ENCODE measurements around the gene SSTR3. TPM values are rescaled to one million over a fixed set of nuclear protein-coding genes. Genes with fewer than 3 reads are reported as not detected.

The SSTR3 gene
- total and polyA plus RNA-seq, 4 donors = 0.39 to 2.9 (median 2.1) TPM

DNA sequence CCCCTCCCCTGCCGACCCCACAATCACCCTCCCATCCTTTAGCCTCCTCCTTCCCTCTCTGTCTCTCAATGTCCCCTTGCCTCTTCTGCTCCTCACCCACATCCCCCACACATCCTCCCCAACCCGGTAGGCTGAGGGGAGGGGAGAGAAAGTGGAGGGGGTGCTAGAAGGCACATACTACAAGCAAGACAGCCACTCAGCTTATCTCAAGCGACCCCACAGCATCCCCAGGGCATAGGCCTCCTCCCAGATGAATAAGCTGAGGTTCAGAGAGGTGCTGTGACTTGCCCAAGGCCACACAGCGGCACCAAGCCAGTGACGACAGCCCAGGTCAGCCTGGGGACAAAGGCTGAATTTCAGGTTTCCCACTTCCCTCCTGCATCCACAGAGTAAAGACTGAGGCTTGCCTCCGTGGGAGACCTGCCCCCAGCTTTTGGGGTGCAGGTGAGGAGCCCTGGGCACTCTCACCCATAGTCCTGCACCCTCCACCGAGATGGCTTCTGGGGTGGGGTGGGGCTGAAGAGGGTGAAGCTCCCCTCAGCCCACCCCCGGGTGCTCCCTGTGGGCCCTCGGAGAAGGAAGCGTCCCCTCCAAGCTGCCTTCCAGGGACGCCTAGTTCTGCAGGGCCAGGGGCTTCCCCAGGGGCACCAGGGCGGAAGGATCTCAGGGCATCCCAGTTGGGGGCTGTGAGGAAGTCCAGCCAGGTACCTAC lies 31.3 kb upstream of the SSTR3 start:
- Histone ChIP-seq H3K4me1 (ENCODE audit: control insufficient read depth, insufficient read depth, low read length) (peaks cover 13% of the 10 kb centered on the region), H3K36me3 (ENCODE audit: control insufficient read depth, insufficient read depth, low read length) (no peaks in the 10 kb centered on the region), H3K4me3 (ENCODE audit: low read depth, low read length) (no peak overlapping the region), H3K9me3 (ENCODE audit: control insufficient read depth, insufficient read depth, low read length) (no peaks in the 10 kb centered on the region), H3K27ac (ENCODE audit: low read depth, low read length) (no peak overlapping the region), H3K27me3 (ENCODE audit: control insufficient read depth, insufficient read depth, low read length) (peaks cover 6% of the 10 kb centered on the region)
- 72% methylated on average over 8 of the region's 12 CpGs for WGBS (ENCODE audit: insufficient coverage)
- no peak for DNase-seq (ENCODE audit: low read depth in 4 of 6, low spot score in 6 of 6)

DNA sequence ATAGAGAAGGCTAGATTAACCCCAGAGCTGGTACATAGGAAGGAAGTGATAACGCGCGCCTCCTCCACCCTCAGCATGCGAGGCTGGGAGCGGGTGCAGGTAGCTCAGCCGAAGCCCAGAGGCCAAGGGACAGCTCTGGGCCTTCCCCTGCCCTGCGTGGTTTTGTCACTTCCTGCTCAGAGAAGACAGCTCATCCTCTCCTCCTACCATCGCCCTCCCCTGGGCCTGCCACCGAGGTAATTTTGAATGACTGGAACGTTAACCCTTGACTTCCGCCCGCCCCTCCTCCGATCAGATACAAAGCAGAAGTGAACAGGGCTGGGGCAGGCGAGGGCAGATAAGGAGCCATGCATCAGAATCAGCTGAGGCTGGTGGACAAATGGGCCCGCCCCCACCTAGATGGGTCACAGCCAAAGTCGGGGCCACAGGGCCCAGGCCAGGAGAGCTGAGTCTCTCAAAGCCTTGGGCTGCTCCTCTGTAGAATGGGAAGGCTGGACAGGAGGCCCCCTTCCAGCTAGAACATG lies 30.2 kb upstream of the SSTR3 start:
- H3K4me3 ChIP-seq (ENCODE audit: low read depth, low read length) = no peak overlapping the region

DNA sequence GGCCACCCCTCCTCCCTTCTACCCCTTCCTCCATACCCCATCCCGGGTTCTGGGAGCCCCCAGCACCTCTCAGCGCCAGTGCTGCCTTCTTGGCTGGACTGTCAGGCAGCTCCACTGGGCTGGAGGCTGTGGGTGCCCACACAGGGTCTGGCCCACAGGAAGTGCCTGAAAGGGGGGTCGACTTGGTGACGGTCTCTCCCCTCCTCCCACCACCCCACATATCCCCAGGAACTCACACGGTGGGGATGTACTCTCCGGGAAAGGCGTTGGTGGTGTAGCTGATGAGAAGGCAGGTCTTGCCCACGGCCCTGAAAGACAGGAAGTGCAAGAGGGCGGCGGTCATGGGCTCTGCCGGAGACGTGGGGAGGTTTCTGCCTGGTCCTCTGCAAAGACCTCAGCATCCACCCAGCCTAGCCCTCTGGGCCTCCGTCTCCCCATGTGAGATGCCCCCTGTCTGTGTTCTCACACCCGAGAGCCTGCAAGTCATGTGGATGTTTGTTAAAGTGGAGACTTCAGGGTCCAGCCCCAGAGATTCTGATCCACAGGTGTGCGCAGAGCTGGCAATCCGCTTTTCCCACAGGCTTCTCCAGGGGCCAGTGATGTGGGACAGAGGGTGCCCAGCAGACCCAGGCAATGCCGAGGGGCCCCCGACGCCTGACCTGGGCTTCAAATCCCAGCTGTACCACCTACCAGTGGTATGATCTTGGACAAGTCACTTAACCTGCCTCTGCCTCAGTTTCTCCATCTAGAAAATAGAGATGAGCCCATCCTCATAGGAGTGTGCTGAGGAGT lies 29.3 kb upstream of the SSTR3 start:
- H3K27me3 ChIP-seq (ENCODE audit: control insufficient read depth, insufficient read depth, low read length) = peaks cover 6% of the 10 kb centered on the region
- WGBS (ENCODE audit: insufficient coverage) = 77% methylated on average over 11 of the region's 19 CpGs

More for the DNA sequence above, 30.2 kb upstream of the SSTR3 start:
- Histone ChIP-seq H3K27me3 (ENCODE audit: control insufficient read depth, insufficient read depth, low read length) (peaks cover 6% of the 10 kb centered on the region), H3K27ac (ENCODE audit: low read depth, low read length) (no peak overlapping the region), H3K9me3 (ENCODE audit: control insufficient read depth, insufficient read depth, low read length) (no peaks in the 10 kb centered on the region), H3K4me1 (ENCODE audit: control insufficient read depth, insufficient read depth, low read length) (peaks cover 16% of the 10 kb centered on the region), H3K36me3 (ENCODE audit: control insufficient read depth, insufficient read depth, low read length) (no peaks in the 10 kb centered on the region)
- DNase-seq (ENCODE audit: low read depth in 4 of 6, low spot score in 6 of 6) = no peak
- WGBS (ENCODE audit: insufficient coverage) = 47% methylated on average over 16 of the region's 16 CpGs

DNA sequence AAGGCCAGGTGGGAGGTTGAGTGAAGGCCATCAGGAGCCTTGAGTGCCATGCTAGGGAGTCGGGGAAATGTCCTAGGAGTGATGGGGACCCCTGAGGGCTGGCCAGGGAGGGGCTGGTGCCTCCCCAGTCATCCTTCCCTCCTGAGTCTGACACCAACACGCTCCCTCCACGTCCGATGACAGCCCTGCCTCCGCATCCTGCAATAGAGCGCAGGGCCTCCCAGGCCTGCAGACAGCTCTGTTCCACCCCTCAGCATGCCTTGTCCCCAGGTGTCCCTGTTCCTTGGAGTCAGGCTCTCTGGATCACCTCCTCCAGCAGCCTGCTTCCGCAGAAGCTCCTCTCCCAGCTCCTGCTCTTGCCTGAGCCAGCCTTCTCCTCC lies 28.7 kb upstream of the SSTR3 start:
- Histone ChIP-seq H3K4me1 (ENCODE audit: control insufficient read depth, insufficient read depth, low read length) (peaks cover 19% of the 10 kb centered on the region), H3K27me3 (ENCODE audit: control insufficient read depth, insufficient read depth, low read length) (peaks cover 6% of the 10 kb centered on the region), H3K27ac (ENCODE audit: low read depth, low read length) (no peak overlapping the region), H3K9me3 (ENCODE audit: control insufficient read depth, insufficient read depth, low read length) (no peaks in the 10 kb centered on the region), H3K36me3 (ENCODE audit: control insufficient read depth, insufficient read depth, low read length) (no peaks in the 10 kb centered on the region), H3K4me3 (ENCODE audit: low read depth, low read length) (no peak overlapping the region)
- no peak for DNase-seq (ENCODE audit: low read depth in 4 of 6, low spot score in 6 of 6)
- 81% methylated on average over 7 of the region's 7 CpGs for WGBS (ENCODE audit: insufficient coverage)

More for the DNA sequence above, 29.3 kb upstream of the SSTR3 start:
- no peaks in the 10 kb centered on the region for H3K36me3 ChIP-seq (ENCODE audit: control insufficient read depth, insufficient read depth, low read length)
- H3K4me3 ChIP-seq (ENCODE audit: low read depth, low read length) = no peak overlapping the region
- peaks cover 19% of the 10 kb centered on the region for H3K4me1 ChIP-seq (ENCODE audit: control insufficient read depth, insufficient read depth, low read length)
- H3K27ac ChIP-seq (ENCODE audit: low read depth, low read length) = no peak overlapping the region
- DNase-seq (ENCODE audit: low read depth in 4 of 6, low spot score in 6 of 6) = no peak
- H3K9me3 ChIP-seq (ENCODE audit: control insufficient read depth, insufficient read depth, low read length) = no peaks in the 10 kb centered on the region

DNA sequence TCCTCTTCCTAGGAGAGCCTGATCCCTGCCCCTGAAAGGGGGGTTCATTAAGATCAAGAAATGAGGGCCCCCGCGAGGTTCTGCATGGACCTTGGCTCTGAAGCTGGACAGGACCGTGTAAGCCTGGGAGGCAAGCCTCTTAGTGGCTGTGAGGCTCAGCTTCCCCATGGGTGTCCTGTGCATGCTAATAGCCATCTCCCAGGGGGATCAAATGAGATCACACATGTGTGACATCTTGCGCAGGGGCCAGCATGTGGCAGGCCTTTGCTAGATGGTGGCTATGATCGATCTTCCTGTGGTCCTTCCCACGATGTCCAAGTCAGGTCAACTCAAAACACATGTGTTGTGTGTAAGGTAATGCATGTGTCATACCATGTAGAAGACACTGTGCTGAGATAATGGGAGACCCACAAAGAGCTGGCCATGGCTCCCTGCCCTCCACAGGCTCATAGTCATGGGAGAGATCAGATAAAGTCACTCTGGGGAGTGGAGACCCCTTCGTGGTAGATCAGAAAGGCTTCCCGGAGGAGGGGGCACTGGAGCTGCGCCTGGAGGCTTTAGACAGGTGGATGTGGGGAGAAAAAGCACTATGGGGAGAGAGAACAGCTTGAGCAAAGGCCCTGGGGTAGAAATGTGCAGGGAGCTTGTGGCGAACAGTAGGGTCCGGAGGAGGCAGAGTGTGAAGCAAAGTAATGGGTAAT lies 28.1 kb upstream of the SSTR3 start:
- DNase-seq (ENCODE audit: low read depth in 4 of 6, low spot score in 6 of 6) = no peak
- Histone ChIP-seq H3K36me3 (ENCODE audit: control insufficient read depth, insufficient read depth, low read length) (no peaks in the 10 kb centered on the region), H3K27ac (ENCODE audit: low read depth, low read length) (no peak overlapping the region), H3K4me3 (ENCODE audit: low read depth, low read length) (no peak overlapping the region), H3K4me1 (ENCODE audit: control insufficient read depth, insufficient read depth, low read length) (peaks cover 19% of the 10 kb centered on the region), H3K9me3 (ENCODE audit: control insufficient read depth, insufficient read depth, low read length) (no peaks in the 10 kb centered on the region), H3K27me3 (ENCODE audit: control insufficient read depth, insufficient read depth, low read length) (peaks cover 6% of the 10 kb centered on the region)
- WGBS (ENCODE audit: insufficient coverage) = 93% methylated on average over 9 of the region's 11 CpGs

DNA sequence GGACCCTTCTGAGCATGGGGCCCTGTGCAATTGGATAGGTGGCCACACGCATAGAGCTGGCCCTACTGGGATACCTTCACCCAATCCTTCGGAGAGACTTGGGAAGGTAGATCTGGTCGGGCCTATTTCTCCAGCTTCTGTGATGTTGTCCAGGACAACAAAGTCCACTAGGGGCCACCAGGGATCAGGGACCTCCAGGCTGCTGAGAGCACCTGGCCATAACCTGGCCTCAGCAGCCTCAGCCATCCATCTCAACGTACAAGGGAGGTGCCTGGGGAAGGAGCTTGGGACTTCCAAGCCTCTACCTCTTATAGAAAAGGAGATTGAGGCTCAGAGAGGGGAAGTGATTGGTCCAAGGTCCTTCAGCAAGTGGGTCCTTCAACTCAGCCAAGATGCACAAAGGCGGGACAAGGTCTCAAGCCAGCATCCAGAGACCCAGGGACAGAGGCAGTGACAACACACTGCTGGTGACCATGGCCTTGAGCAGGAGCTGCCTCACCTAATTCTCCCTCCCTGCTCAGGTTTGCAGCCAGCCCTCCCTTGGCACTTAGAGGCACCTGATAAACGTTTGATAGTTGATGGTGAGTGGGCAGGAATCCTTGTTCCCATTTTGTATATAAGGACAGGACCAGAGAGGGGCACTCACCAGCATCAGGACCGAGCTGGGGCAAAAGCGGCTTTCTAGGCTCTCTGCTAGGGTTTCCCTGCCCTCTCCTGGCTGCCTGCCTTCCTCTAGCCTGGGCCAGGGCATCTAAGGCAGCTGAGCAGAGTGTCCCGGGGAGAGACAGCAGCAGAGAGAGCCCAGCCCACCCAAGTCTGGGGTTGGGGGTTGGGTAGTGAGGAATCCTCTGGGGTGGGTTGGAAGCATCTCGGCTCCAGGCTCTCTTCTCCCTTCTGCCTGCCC lies 27.3 kb upstream of the SSTR3 start:
- H3K4me1 ChIP-seq (ENCODE audit: control insufficient read depth, insufficient read depth, low read length) = peaks cover 15% of the 10 kb centered on the region
- WGBS (ENCODE audit: insufficient coverage) = 90% methylated on average over 7 of the region's 10 CpGs
- no peaks in the 10 kb centered on the region for H3K36me3 ChIP-seq (ENCODE audit: control insufficient read depth, insufficient read depth, low read length)
- no peaks in the 10 kb centered on the region for H3K9me3 ChIP-seq (ENCODE audit: control insufficient read depth, insufficient read depth, low read length)
- H3K4me3 ChIP-seq (ENCODE audit: low read depth, low read length) = no peak overlapping the region
- peaks cover 6% of the 10 kb centered on the region for H3K27me3 ChIP-seq (ENCODE audit: control insufficient read depth, insufficient read depth, low read length)
- H3K27ac ChIP-seq (ENCODE audit: low read depth, low read length) = no peak overlapping the region
- DNase-seq (ENCODE audit: low read depth in 4 of 6, low spot score in 6 of 6) = no peak

DNA sequence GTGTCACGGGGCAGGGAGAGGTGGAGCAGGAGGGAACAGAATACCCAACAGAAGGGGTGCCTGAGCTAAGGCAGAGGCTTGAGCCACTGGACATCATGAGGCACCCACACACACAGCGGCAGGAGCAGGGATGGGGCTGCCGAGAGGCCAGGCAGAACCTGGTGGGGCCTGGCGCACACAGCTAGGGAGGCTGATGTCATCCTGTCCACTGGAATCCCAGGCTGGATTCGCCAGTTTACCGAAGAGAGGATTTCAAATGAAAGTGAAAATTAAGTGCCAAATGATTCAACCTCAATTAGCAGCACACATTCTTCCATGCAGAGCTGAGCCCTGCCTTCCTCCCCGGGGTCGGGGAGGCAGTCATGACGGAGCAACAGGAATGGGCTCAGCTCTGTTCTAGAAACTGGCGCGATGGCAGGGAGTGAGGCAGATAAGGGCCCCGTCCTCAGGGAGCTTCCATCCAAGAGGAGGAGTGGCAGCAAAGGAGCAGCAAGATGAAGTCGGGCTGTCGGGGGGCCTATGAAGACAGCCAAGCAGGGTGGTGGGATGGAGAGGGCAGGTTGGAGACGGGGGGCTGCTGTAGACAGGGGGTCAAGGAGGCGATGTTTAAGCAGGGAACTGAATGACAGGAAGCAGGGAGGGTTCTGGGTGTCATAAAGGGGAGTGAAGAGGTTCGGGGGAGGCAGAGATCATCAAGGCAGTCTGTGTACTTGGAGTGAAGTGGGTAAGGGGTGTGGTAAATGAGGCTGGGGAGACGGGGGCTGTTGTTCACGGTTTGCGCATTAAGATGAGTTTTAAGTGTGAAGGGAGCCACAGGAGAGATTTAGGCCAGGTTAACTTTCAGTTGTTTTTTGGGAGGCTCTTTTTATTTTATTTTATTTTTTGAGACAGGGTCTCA lies 25.3 kb upstream of the SSTR3 start:
- H3K4me1 ChIP-seq (ENCODE audit: control insufficient read depth, insufficient read depth, low read length) = peaks cover 6% of the 10 kb centered on the region
- no peaks in the 10 kb centered on the region for H3K9me3 ChIP-seq (ENCODE audit: control insufficient read depth, insufficient read depth, low read length)
- H3K27me3 ChIP-seq (ENCODE audit: control insufficient read depth, insufficient read depth, low read length) = peaks cover 6% of the 10 kb centered on the region
- H3K4me3 ChIP-seq (ENCODE audit: low read depth, low read length) = no peak overlapping the region
- no peak overlapping the region for H3K27ac ChIP-seq (ENCODE audit: low read depth, low read length)
- no peaks in the 10 kb centered on the region for H3K36me3 ChIP-seq (ENCODE audit: control insufficient read depth, insufficient read depth, low read length)
- WGBS (ENCODE audit: insufficient coverage) = 71% methylated on average over 17 of the region's 20 CpGs
- DNase-seq (ENCODE audit: low read depth in 4 of 6, low spot score in 6 of 6) = no peak

DNA sequence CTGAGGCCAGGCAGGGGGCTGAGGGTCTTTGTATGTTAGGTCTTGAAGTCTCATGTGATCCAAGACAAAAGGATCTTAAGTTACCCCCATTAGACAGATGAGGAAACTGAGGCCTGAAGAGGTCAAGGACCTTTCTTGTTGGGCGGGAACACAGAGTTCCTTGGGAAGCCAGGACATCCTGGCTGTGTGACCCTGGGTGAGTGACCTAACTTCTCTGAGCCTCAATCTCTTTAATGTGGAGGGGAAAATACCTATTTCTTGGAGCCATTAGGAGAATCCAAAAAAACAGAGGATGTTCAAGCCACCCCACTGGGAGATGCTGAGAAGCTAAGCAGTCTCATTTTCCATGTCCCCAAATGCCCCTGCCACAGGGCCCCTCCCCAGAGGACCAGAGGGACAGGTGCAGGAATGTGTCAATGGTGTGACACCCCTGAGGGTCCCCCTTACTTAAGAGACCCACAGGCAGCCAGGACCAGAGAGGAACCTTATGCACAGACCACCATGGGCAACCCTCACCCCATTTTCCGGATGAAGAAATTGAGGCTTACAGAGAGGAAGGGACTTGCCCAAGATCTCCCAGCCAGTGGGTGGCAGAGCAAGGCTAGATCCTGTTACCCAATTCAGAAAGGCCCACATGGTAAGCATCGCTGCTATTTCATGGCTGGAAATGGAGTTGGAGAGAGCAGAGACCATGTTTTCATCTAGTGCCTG lies 23.8 kb upstream of the SSTR3 start:
- no peak overlapping the region for H3K27ac ChIP-seq (ENCODE audit: low read depth, low read length)
- no peaks in the 10 kb centered on the region for H3K9me3 ChIP-seq (ENCODE audit: control insufficient read depth, insufficient read depth, low read length)
- H3K27me3 ChIP-seq (ENCODE audit: control insufficient read depth, insufficient read depth, low read length) = peaks cover 6% of the 10 kb centered on the region
- no peak for DNase-seq (ENCODE audit: low read depth in 4 of 6, low spot score in 6 of 6)
- 86% methylated on average over 2 of the region's 3 CpGs for WGBS (ENCODE audit: insufficient coverage)
- H3K4me1 ChIP-seq (ENCODE audit: control insufficient read depth, insufficient read depth, low read length) = peaks cover 6% of the 10 kb centered on the region
- H3K36me3 ChIP-seq (ENCODE audit: control insufficient read depth, insufficient read depth, low read length) = no peaks in the 10 kb centered on the region
- H3K4me3 ChIP-seq (ENCODE audit: low read depth, low read length) = no peak overlapping the region
